Measurements from ENCODE around the gene DPM2. TPM values are rescaled to one million over a fixed set of nuclear protein-coding genes. Genes with fewer than 3 reads are reported as not detected.

DPM2 gene
- total and polyA plus RNA-seq, 4 donors = 20.5 to 51.3 (median 50.9) TPM

GRCh38 chr9:127966416-127967150, 28.9 kb upstream of the DPM2 start:
- peak overlapping the region; percentile 91 for H3K27ac ChIP-seq (ENCODE audit: low read depth in 1 of 2, low read length in 1 of 2)
- ATAC-seq (ENCODE audit: insufficient read depth, low FRiP score) (no peak), DNase-seq (peak; percentile 49 to 73 (median 55))
- H3K9ac ChIP-seq (ENCODE audit: insufficient read depth in 1 of 2, low read length in 2 of 2) = peak overlapping the region in 1 of 2 donors; percentile 59
- no peaks in the 10 kb centered on the region for H3K36me3 ChIP-seq (ENCODE audit: control insufficient read depth in 4 of 4, insufficient read depth in 4 of 4, low read length in 4 of 4)
- peaks cover 25 to 82% (median 50%) of the 10 kb centered on the region in 5 donors for H3K4me1 ChIP-seq (ENCODE audit: control insufficient read depth in 5 of 5, insufficient read depth in 5 of 5, low read length in 5 of 5)
- no peaks in the 10 kb centered on the region for H3K27me3 ChIP-seq (ENCODE audit: control insufficient read depth in 3 of 3, insufficient read depth in 3 of 3, low read length in 2 of 3)
- WGBS, 2 donors = 36 to 43% methylated on average over 8 of the region's 8 CpGs
- TF ChIP-seq CTCF (IDR thresholded peaks at IDR 0.05; ENCODE audit: control extremely low read depth, extremely low read depth) = no peak
- no peak overlapping the region for H3K4me3 ChIP-seq
- no peaks in the 10 kb centered on the region for H3K9me3 ChIP-seq (ENCODE audit: control insufficient read depth in 4 of 4, insufficient read depth in 3 of 4, low read length in 3 of 4)

- ATAC-seq (ENCODE audit: insufficient read depth, low FRiP score) = no peak
These were observed 28.3 kb upstream of the DPM2 start for GRCh38 chr9:127965953-127966352.

GRCh38 chr9:127963359-127964064, 25.9 kb upstream of the DPM2 start:
- 84 to 93% methylated on average over 19 of the region's 19 CpGs for WGBS, 2 donors
- no peaks in the 10 kb centered on the region for H3K36me3 ChIP-seq (ENCODE audit: control insufficient read depth in 4 of 4, insufficient read depth in 4 of 4, low read length in 4 of 4)
- no peak for DNase-seq
- H3K9me3 ChIP-seq (ENCODE audit: control insufficient read depth in 4 of 4, insufficient read depth in 3 of 4, low read length in 3 of 4) = no peaks in the 10 kb centered on the region
- no peak overlapping the region for H3K9ac ChIP-seq (ENCODE audit: insufficient read depth in 1 of 2, low read length in 2 of 2)
- ATAC-seq (ENCODE audit: insufficient read depth, low FRiP score) = no peak
- no peaks in the 10 kb centered on the region for H3K27me3 ChIP-seq (ENCODE audit: control insufficient read depth in 3 of 3, insufficient read depth in 3 of 3, low read length in 2 of 3)
- peaks cover 22 to 63% (median 36%) of the 10 kb centered on the region in 5 donors for H3K4me1 ChIP-seq (ENCODE audit: control insufficient read depth in 5 of 5, insufficient read depth in 5 of 5, low read length in 5 of 5)
- TF ChIP-seq CTCF (IDR thresholded peaks at IDR 0.05; ENCODE audit: control extremely low read depth, extremely low read depth) = no peak
- peak overlapping the region in 1 of 2 donors; percentile 51 for H3K27ac ChIP-seq (ENCODE audit: low read depth in 1 of 2, low read length in 1 of 2)
- no peak overlapping the region for H3K4me3 ChIP-seq

More at GRCh38 chr9:127965953-127966352, 28.3 kb upstream of the DPM2 start:
- no peak for DNase-seq
- no peak for TF ChIP-seq CTCF (IDR thresholded peaks at IDR 0.05; ENCODE audit: control extremely low read depth, extremely low read depth)
- Histone ChIP-seq H3K9ac (ENCODE audit: insufficient read depth in 1 of 2, low read length in 2 of 2) (peak overlapping the region in 1 of 2 donors; percentile 59), H3K4me3 (no peak overlapping the region), H3K9me3 (ENCODE audit: control insufficient read depth in 4 of 4, insufficient read depth in 3 of 4, low read length in 3 of 4) (no peaks in the 10 kb centered on the region), H3K4me1 (ENCODE audit: control insufficient read depth in 5 of 5, insufficient read depth in 5 of 5, low read length in 5 of 5) (peaks cover 25 to 77% (median 49%) of the 10 kb centered on the region in 5 donors), H3K36me3 (ENCODE audit: control insufficient read depth in 4 of 4, insufficient read depth in 4 of 4, low read length in 4 of 4) (no peaks in the 10 kb centered on the region), H3K27me3 (ENCODE audit: control insufficient read depth in 3 of 3, insufficient read depth in 3 of 3, low read length in 2 of 3) (no peaks in the 10 kb centered on the region), H3K27ac (ENCODE audit: low read depth in 1 of 2, low read length in 1 of 2) (peak overlapping the region; percentile 91)
- 49 to 72% methylated on average over 6 of the region's 6 CpGs for WGBS, 2 donors
